ENCODE results near the gene ZKSCAN3. TPM values are rescaled to one million over a fixed set of nuclear protein-coding genes. Genes with fewer than 3 reads are reported as not detected.
"Not testable (repeated sequence)": the region's sequence is repeated elsewhere in the genome, so short reads cannot be mapped to it uniquely, and the experiment has no call there.

The ZKSCAN3 gene
- total and polyA plus RNA-seq, 10 of the 15 experiments (the other 5 are each of a cell fraction or from before 2014, with no cell fraction given): 0.86 to 4.3 (median 3.1) TPM

DNA sequence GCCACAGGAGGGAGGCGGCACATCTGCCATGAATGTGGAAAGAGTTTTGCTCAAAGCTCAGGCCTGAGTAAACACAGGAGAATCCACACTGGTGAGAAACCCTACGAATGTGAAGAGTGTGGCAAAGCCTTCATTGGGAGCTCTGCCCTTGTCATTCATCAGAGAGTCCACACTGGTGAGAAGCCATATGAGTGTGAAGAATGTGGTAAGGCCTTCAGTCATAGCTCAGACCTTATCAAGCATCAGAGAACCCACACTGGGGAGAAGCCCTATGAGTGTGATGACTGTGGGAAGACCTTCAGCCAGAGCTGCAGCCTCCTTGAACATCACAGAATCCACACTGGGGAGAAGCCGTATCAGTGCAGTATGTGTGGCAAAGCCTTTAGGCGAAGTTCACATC lies 15.8 kb downstream of the ZKSCAN3 start:
- ChIA-PET CTCF (interaction anchor here (0.6 kb wide), 1 partner anchor 224 kb away, joined by 3 read pairs; no protein-coding TSS in a partner anchor), RAD21 (ENCODE audit: unreplicated experiment) (interaction anchor here (0.8 kb wide), 1 partner anchor 10 kb away, joined by 3 read pairs; no protein-coding TSS in a partner anchor)
- TSS peak; percentile 33 for BruUV-seq (replicated peaks)
- SMC1A ChIA-PET (ENCODE audit: uncharacterized antibody, unreplicated experiment); DNase-seq (ENCODE audit: low read depth, low spot score); H3K27me3 ChIP-seq (replicated peaks in 1 of 2; ENCODE audit: control insufficient read depth in 2 of 2, insufficient read depth in 2 of 2, low read length in 1 of 2); H3K4me2 ChIP-seq (ENCODE audit: control insufficient read depth, insufficient read depth); ATAC-seq; H3K36me3 ChIP-seq (ENCODE audit: control insufficient read depth in 2 of 2, insufficient read depth in 2 of 2, low read length in 1 of 2); H4K20me1 ChIP-seq (ENCODE audit: control insufficient read depth, insufficient read depth); POLR2A ChIA-PET; H2AFZ ChIP-seq (ENCODE audit: control insufficient read depth, low read depth, low read length); H3K9ac ChIP-seq (ENCODE audit: control insufficient read depth, insufficient read depth, low read length); intact Hi-C loops (cut with micrococcal nuclease; ENCODE audit: unreplicated experiment); H3K27ac ChIP-seq (ENCODE audit: control insufficient read depth, insufficient read depth); H3K4me1 ChIP-seq (ENCODE audit: control insufficient read depth, insufficient read depth, low read length); H3K9me3 ChIP-seq (replicated peaks; ENCODE audit: control insufficient read depth, insufficient read depth, low read length); H3K4me3 ChIP-seq; H3K79me2 ChIP-seq (ENCODE audit: control insufficient read depth, insufficient read depth, low read length): not testable (repeated sequence)
- 91% methylated on average over 4 of the region's 4 CpGs for WGBS (ENCODE audit: insufficient coverage, insufficient replicate concordance, low lambda C conversion rate, missing lambda C conversion rate)
- in situ Hi-C loops (cut with MboI): loop anchor here (25.0 kb wide), 1 partner anchor 1203 kb away; no protein-coding TSS in a partner anchor
- FAIRE-seq: peak; percentile 66

DNA sequence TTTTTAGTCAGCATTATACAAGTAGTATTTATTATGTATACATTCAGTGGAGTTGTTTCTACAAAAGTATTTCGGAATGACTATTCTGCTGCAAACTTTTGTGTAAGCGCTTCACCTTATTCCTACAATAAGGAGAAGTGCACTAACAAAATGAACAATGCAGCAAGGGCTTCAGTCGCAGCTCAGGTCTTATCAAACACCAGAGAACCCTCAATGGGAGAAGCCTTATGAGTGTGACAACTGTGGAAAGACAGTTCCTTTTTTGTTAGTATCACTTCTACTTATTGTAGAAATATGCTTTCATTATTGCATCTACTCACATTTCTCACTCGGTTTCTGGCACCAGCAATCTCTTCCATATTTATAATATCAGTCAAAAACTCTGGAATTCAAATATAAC lies 18.8 kb downstream of the ZKSCAN3 start:
- no peaks in the 10 kb centered on the region for H4K20me1 ChIP-seq (ENCODE audit: control insufficient read depth, insufficient read depth)
- BruUV-seq (replicated peaks): no TSS peak
- peak; percentile 86 for FAIRE-seq
- no peak overlapping the region for H3K9ac ChIP-seq (ENCODE audit: control insufficient read depth, insufficient read depth, low read length)
- DNase-seq (ENCODE audit: low read depth, low spot score): peak; percentile 24
- in situ Hi-C loops (cut with MboI) (loop anchor here (25.0 kb wide), 1 partner anchor 1206 kb away; no protein-coding TSS in a partner anchor), intact Hi-C loops (cut with micrococcal nuclease; ENCODE audit: unreplicated experiment) (no loop called here)
- RAD21 ChIA-PET (ENCODE audit: unreplicated experiment): interaction anchor here (0.6 to 1.0 kb wide), 2 partner anchors 13 to 14 kb away, joined by 3 read pairs; no protein-coding TSS in a partner anchor
- peak; percentile 93 for ATAC-seq
- H3K27me3 ChIP-seq (replicated peaks in 1 of 2; ENCODE audit: control insufficient read depth in 2 of 2, insufficient read depth in 2 of 2, low read length in 1 of 2): no peaks in the 10 kb centered on the region
- CTCF ChIA-PET: no interaction called here
- no peak overlapping the region; the same call in none of the 2 replicates for H3K4me2 ChIP-seq (ENCODE audit: control insufficient read depth, insufficient read depth)
- H3K4me3 ChIP-seq: no peak overlapping the region
- POLR2A ChIA-PET: no interaction called here
- H3K4me1 ChIP-seq (ENCODE audit: control insufficient read depth, insufficient read depth, low read length): peaks cover 14% of the 10 kb centered on the region
- SMC1A ChIA-PET (ENCODE audit: uncharacterized antibody, unreplicated experiment): interaction anchor here (1.2 kb wide), 1 partner anchor 15 kb away, joined by 3 read pairs; no protein-coding TSS in a partner anchor
- H3K36me3 ChIP-seq (ENCODE audit: control insufficient read depth in 2 of 2, insufficient read depth in 2 of 2, low read length in 1 of 2): peaks cover 0 to 4% of the 10 kb centered on the region in 2 experiments; a peak in 1 of 4 replicates
- no peaks in the 10 kb centered on the region for H3K9me3 ChIP-seq (replicated peaks; ENCODE audit: control insufficient read depth, insufficient read depth, low read length)
- 5% methylated on average over 4 of the region's 4 CpGs for WGBS (ENCODE audit: insufficient coverage, insufficient replicate concordance, low lambda C conversion rate, missing lambda C conversion rate)
- no peak overlapping the region for H3K27ac ChIP-seq (ENCODE audit: control insufficient read depth, insufficient read depth)
- no peak overlapping the region for H2AFZ ChIP-seq (ENCODE audit: control insufficient read depth, low read depth, low read length)
- no peaks in the 10 kb centered on the region for H3K79me2 ChIP-seq (ENCODE audit: control insufficient read depth, insufficient read depth, low read length)
- peak; percentile 56; the same call in 1 of the 2 replicates for TF ChIP-seq IKZF1 (conservative IDR thresholded peaks at IDR 0.05)
- TF ChIP-seq, protein P1, sequence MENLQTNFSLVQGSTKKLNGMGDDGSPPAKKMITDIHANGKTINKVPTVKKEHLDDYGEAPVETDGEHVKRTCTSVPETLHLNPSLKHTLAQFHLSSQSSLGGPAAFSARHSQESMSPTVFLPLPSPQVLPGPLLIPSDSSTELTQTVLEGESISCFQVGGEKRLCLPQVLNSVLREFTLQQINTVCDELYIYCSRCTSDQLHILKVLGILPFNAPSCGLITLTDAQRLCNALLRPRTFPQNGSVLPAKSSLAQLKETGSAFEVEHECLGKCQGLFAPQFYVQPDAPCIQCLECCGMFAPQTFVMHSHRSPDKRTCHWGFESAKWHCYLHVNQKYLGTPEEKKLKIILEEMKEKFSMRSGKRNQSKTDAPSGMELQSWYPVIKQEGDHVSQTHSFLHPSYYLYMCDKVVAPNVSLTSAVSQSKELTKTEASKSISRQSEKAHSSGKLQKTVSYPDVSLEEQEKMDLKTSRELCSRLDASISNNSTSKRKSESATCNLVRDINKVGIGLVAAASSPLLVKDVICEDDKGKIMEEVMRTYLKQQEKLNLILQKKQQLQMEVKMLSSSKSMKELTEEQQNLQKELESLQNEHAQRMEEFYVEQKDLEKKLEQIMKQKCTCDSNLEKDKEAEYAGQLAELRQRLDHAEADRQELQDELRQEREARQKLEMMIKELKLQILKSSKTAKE (IDR thresholded peaks at IDR 0.05; ENCODE audit: low read depth, poor library complexity, severe bottlenecking): peak; percentile 29
- peak; percentile 96 for TF ChIP-seq SPI1 (IDR thresholded peaks at IDR 0.05; ENCODE audit: borderline replicate concordance, insufficient read depth, low read depth, low read length)
- peak; percentile 41; the same call in 1 of the 2 replicates for TF ChIP-seq RUNX3 (IDR thresholded peaks at IDR 0.05; ENCODE audit: low read length)
- TF ChIP-seq MTA2 (IDR thresholded peaks at IDR 0.05; ENCODE audit: low read depth): peak; percentile 34; the same call in 1 of the 2 replicates
- no peak for TF ChIP-seq SMARCA5 (IDR thresholded peaks at IDR 0.05)
- peak; percentile 24 to 54; a peak in 2 of 4 replicates for TF ChIP-seq BHLHE40 (IDR thresholded peaks at IDR 0.05; ENCODE audit: borderline replicate concordance in 1 of 2, low read depth in 2 of 2, low read length in 1 of 2)
- TF ChIP-seq POLR2AphosphoS2 (IDR thresholded peaks at IDR 0.05; ENCODE audit: low read depth, low read length): no peak
- peak; percentile 12 for TF ChIP-seq MEF2B (IDR thresholded peaks at IDR 0.05; ENCODE audit: partially characterized antibody, poor library complexity, severe bottlenecking)
- TF ChIP-seq, protein P2, sequence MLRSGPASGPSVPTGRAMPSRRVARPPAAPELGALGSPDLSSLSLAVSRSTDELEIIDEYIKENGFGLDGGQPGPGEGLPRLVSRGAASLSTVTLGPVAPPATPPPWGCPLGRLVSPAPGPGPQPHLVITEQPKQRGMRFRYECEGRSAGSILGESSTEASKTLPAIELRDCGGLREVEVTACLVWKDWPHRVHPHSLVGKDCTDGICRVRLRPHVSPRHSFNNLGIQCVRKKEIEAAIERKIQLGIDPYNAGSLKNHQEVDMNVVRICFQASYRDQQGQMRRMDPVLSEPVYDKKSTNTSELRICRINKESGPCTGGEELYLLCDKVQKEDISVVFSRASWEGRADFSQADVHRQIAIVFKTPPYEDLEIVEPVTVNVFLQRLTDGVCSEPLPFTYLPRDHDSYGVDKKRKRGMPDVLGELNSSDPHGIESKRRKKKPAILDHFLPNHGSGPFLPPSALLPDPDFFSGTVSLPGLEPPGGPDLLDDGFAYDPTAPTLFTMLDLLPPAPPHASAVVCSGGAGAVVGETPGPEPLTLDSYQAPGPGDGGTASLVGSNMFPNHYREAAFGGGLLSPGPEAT (IDR thresholded peaks at IDR 0.05; ENCODE audit: low read depth): peak; percentile 37; the same call in 1 of the 2 replicates
- TF ChIP-seq CBFB (IDR thresholded peaks at IDR 0.05; ENCODE audit: low read depth): no peak
- TF ChIP-seq EP300 (IDR thresholded peaks at IDR 0.05; ENCODE audit: borderline replicate concordance in 1 of 2, control insufficient read depth in 1 of 2, low read depth in 2 of 2, low read length in 2 of 2): peak in 1 of 2 experiments; percentile 38; a peak in 1 of 4 replicates
- TF ChIP-seq IRF4 (IDR thresholded peaks at IDR 0.05; ENCODE audit: low read depth, low read length): 0 out of 2 replicates have a peak, but pooled peaks have one; percentile 52

Measured in GM12878 (cell line).